ENCODE measurements around the gene ZFAND3. TPM values are rescaled to one million over a fixed set of nuclear protein-coding genes. Genes with fewer than 3 reads are reported as not detected.
"Not testable (repeated sequence)": the region's sequence is repeated elsewhere in the genome, so short reads cannot be mapped to it uniquely, and the experiment has no call there.

Gene ZFAND3
- total and polyA plus RNA-seq, 2 donors (not counting 1 experiment from before 2014, with no cell fraction given) = 13.5 to 58.3 TPM

DNA sequence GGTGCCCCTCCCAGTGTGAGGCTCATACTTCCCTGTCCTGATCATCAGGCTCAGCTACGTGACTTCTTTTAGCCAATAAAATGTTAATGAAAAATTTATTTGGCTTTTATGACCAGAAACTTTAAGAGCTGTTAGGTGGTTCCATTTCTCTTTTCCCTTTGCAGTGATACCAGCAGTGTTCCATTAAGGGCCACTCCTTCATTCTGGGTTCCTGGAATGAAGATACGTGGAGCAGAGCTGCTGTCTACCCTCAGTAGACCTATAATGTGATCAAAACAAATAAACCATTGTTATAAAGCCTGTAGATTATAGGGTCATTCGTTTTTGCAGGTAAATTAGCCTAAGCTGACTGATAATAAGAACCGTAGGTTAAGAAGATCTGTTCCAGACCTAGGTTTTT is 228.0 kb downstream of the ZFAND3 start:
- Histone ChIP-seq H3K9ac (ENCODE audit: low read length) (no peak overlapping the region), H3K79me2 (ENCODE audit: control insufficient read depth, insufficient read depth, low read length) (peaks cover 50% of the 10 kb centered on the region), H3K9me3 (ENCODE audit: control extremely low read depth in 1 of 3, control insufficient read depth in 2 of 3, insufficient read depth in 1 of 3, low read length in 2 of 3) (peaks cover 0 to 4% (median 0%) of the 10 kb centered on the region in 3 donors), H3K4me1 (ENCODE audit: control insufficient read depth in 2 of 2, insufficient read depth in 2 of 2, low read length in 2 of 2) (no peaks in the 10 kb centered on the region), H3K27ac (ENCODE audit: low read length in 2 of 2) (no peak overlapping the region), H3K4me3 (ENCODE audit: control extremely low read depth in 1 of 5, extremely low read depth in 1 of 5, insufficient read depth in 1 of 5, low read depth in 2 of 5, low read length in 4 of 5) (no peak overlapping the region), H4K20me1 (ENCODE audit: control insufficient read depth, insufficient read depth, low read length, poor library complexity, severe bottlenecking) (peaks cover 34% of the 10 kb centered on the region), H2AFZ (ENCODE audit: insufficient read depth, low read depth, low read length, poor library complexity, severe bottlenecking) (no peak overlapping the region), H3K36me3 (replicated peaks in 1 of 2; ENCODE audit: control extremely low read depth in 1 of 2, control insufficient read depth in 1 of 2, extremely low read depth in 1 of 2, insufficient read depth in 2 of 2, low read length in 1 of 2) (peaks cover 0 to 2% of the 10 kb centered on the region in 2 experiments), H3K4me2 (replicated peaks; ENCODE audit: low read depth, low read length, poor library complexity, severe bottlenecking) (no peak overlapping the region), H3K27me3 (replicated peaks in 1 of 4; ENCODE audit: control extremely low read depth in 1 of 4, control insufficient read depth in 3 of 4, insufficient read depth in 4 of 4, low read length in 3 of 4) (no peaks in the 10 kb centered on the region)
- intact Hi-C loops (cut with micrococcal nuclease) = no loop called here
- ATAC-seq (ENCODE audit: low read depth) (no peak), DNase-seq (no peak)
- no peak for TF ChIP-seq EZH2 (IDR thresholded peaks at IDR 0.05; ENCODE audit: borderline replicate concordance, insufficient read depth, low read depth, low read length, poor library complexity, severe bottlenecking)
- TF ChIP-seq, protein P1, sequence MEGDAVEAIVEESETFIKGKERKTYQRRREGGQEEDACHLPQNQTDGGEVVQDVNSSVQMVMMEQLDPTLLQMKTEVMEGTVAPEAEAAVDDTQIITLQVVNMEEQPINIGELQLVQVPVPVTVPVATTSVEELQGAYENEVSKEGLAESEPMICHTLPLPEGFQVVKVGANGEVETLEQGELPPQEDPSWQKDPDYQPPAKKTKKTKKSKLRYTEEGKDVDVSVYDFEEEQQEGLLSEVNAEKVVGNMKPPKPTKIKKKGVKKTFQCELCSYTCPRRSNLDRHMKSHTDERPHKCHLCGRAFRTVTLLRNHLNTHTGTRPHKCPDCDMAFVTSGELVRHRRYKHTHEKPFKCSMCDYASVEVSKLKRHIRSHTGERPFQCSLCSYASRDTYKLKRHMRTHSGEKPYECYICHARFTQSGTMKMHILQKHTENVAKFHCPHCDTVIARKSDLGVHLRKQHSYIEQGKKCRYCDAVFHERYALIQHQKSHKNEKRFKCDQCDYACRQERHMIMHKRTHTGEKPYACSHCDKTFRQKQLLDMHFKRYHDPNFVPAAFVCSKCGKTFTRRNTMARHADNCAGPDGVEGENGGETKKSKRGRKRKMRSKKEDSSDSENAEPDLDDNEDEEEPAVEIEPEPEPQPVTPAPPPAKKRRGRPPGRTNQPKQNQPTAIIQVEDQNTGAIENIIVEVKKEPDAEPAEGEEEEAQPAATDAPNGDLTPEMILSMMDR (IDR thresholded peaks at IDR 0.05) = no peak
- POLR2A ChIA-PET = interaction anchor here (0.7 kb wide), 1 partner anchor 98 kb away, joined by 3 read pairs; no protein-coding TSS in a partner anchor
- CTCF ChIA-PET = interaction anchor here (0.8 kb wide), 1 partner anchor 18 kb away, joined by 3 read pairs; no protein-coding TSS in a partner anchor
- Mint-ChIP-seq H3K9me3 (ENCODE audit: insufficient read depth) (no peaks in the 10 kb centered on the region), H3K4me3 (no peak overlapping the region), H3K27me3 (no peaks in the 10 kb centered on the region), H3K4me1 (peaks cover 10% of the 10 kb centered on the region), H3K27ac (no peak overlapping the region)
- WGBS (ENCODE audit: insufficient coverage) = no CpG with 5 or more reads among the region's 4 CpGs

DNA sequence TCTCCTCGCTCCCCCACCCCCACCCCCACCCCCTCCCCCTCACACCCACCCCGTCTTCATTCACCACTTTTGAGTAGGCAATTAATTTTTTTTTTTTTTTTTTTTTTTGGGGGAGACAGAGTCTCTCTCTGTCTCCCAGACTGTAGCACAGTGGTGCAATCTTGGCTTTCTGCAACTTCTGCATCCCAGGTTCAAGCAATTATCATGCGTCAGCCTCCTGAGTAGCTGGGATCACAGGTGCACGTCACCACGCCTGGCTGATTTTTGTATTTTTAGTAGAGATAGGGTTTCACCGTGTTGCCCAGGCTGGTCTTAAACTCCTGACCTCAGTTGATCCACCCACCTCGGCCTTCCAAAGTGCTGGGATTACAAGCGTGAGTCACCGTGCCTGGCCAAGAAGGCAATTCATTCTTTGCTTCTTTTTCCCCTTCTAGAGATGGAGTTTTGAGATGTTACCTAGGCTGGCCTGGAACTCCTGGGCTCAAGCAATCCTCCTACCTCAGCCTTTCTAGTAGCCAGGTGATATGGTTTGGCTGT is 230.4 kb downstream of the ZFAND3 start:
- H3K27me3 Mint-ChIP-seq; ATAC-seq (ENCODE audit: low read depth); H3K9me3 ChIP-seq (ENCODE audit: control extremely low read depth in 1 of 3, control insufficient read depth in 2 of 3, insufficient read depth in 1 of 3, low read length in 2 of 3); DNase-seq; H3K4me1 ChIP-seq (ENCODE audit: control insufficient read depth in 2 of 2, insufficient read depth in 2 of 2, low read length in 2 of 2); H3K27ac Mint-ChIP-seq; H3K27ac ChIP-seq (ENCODE audit: low read length in 2 of 2); H3K4me3 Mint-ChIP-seq; intact Hi-C loops (cut with micrococcal nuclease); POLR2A ChIA-PET; H3K4me2 ChIP-seq (replicated peaks; ENCODE audit: low read depth, low read length, poor library complexity, severe bottlenecking); H3K9me3 Mint-ChIP-seq (ENCODE audit: insufficient read depth); H3K4me3 ChIP-seq (ENCODE audit: control extremely low read depth in 1 of 5, extremely low read depth in 1 of 5, insufficient read depth in 1 of 5, low read depth in 2 of 5, low read length in 4 of 5); H2AFZ ChIP-seq (ENCODE audit: insufficient read depth, low read depth, low read length, poor library complexity, severe bottlenecking); H3K9ac ChIP-seq (ENCODE audit: low read length); H3K36me3 ChIP-seq (replicated peaks in 1 of 2; ENCODE audit: control extremely low read depth in 1 of 2, control insufficient read depth in 1 of 2, extremely low read depth in 1 of 2, insufficient read depth in 2 of 2, low read length in 1 of 2); CTCF ChIA-PET; H3K27me3 ChIP-seq (replicated peaks in 1 of 4; ENCODE audit: control extremely low read depth in 1 of 4, control insufficient read depth in 3 of 4, insufficient read depth in 4 of 4, low read length in 3 of 4): not testable (repeated sequence)
- H3K4me1 Mint-ChIP-seq = peaks cover 18% of the 10 kb centered on the region
- Histone ChIP-seq H4K20me1 (ENCODE audit: control insufficient read depth, insufficient read depth, low read length, poor library complexity, severe bottlenecking) (peaks cover 26% of the 10 kb centered on the region), H3K79me2 (ENCODE audit: control insufficient read depth, insufficient read depth, low read length) (peaks cover 51% of the 10 kb centered on the region)
- 86% methylated on average over 4 of the region's 9 CpGs for WGBS (ENCODE audit: insufficient coverage)
